HPDE6-E6E7 (cell line): ENCODE data around the gene KIFC3.
"Not testable (repeated sequence)": the region's sequence is repeated elsewhere in the genome, so short reads cannot be mapped to it uniquely, and the experiment has no call there.

Experiments used
- DNase-seq: peaks from one replicate; pipeline ENCODE4 v3.0.0; 2011; ENCODE audit warnings: missing footprints; ENCODE audit errors: extremely low spot score

KIFC3 gene

DNA sequence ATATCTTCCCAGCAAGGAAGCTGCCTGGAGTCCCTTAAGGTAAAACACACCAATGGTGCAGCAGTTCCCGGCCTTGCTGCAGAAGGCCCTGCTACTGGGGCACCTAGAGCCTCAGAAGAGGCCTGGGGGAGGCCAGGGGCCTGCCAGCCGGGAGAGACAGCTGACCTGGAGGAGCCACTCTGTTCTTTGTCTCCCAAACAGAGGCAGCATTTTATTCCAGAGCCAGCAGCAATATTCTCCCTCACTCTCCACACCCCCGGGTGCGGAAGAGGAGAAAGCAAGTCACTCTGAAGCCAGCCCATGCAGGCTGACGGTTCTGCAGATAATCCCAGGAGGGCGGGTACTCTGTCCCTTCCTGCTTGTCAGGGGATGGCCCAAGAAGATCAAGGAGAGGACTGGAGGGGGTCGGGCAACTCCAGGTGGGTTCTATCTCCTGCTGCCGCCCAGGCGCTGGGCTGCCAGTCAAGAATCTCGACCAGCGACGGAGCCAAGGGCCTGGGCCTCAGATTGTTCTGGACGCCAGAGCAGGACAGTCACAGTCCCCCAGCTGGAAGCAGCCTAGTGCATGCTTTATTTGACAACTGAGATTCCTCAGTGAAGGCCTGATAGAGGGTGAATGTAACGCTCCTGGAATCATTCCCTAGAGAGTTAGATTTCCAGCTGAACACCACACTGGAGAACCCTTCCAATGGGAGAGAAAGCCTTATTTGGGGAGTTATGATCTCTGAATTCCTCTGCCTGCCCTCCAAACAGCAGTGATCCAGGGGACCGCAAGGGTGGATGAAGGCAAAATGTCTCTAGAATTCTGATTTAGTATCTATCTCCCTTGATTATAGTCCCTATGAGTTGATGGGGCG, 1.1 kb upstream of the KIFC3 start:
- no peak for DNase-seq

GRCh38 chr16:57801809-57802340, 416 bp downstream of the KIFC3 start:
- DNase-seq, result no peak

DNA sequence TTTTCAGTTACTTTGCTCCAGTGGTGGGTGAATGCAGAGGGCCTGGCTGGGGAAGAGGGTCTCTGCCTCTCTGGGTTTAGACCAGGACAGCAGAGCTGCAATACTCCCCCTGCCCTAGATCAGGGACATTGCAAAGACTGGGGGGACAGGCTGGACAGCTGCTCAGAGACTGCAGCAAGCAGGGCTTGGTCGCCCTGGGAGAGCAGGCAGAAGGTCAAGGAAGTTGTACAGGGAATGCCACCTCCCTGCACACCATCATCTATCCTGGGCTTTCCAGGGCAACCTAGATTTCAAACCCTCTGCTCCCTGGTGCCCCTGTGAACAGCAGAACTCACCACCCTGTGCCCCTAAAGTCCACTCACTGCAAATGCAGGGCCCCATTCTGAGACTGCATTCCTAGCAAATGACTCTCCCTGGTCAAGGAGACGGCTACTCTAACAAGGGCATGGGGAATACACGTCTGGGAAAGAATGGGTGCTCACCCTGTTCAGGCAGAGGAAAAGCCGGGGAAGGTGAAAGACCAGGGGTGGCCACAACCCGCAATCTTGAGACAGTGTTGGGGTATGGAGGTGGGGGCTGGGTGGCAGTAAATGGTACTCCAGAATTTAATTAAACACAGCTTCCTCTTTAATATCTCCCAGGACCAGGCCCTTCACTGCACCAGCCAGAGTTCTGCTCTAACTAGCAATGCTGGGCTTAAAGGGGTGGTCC, 1.0 kb downstream of the KIFC3 start:
- no peak for DNase-seq

- no peak for DNase-seq
These were observed 1.8 kb downstream of the KIFC3 start for GRCh38 chr16:57800200-57801097.

DNA sequence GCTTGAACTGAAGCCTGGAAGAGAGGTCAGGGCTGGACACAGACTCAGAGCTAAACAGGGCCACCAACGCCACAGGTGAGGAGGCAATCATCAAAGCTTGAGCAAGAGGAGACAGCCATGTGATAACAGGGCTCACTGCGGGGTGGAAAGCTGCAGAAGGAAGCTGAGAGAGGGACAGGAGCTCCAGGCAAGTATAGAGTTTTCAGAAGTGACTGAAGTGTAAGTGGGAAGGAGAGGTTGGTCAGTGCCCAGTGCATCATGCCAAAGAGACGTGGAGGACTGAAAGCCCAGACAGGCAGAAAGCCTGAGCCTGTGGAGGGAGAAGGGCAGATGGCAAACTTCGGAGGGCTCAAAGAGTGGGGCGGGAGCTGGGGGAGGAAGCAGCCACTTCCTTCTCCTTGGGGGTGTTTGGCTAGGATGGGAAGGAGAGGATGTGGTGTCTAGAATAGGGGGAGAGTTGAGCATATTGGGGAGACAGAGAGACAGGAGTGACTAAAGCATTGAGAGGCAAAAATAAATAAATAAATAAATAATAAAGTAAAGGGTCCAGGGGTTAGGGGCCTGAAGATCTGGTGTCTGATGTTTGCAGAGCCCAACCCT, 2.6 kb downstream of the KIFC3 start:
- DNase-seq, result no peak

- no peak for DNase-seq
These were observed 3.2 kb downstream of the KIFC3 start for GRCh38 chr16:57798953-57799599.

- DNase-seq, result no peak
These were observed 4.0 kb downstream of the KIFC3 start for GRCh38 chr16:57798267-57798810.

- DNase-seq, result peak; percentile 94
These were observed 4.6 kb downstream of the KIFC3 start for GRCh38 chr16:57797526-57798266.

GRCh38 chr16:57797216-57797525, 5.1 kb downstream of the KIFC3 start:
- no peak for DNase-seq

DNA sequence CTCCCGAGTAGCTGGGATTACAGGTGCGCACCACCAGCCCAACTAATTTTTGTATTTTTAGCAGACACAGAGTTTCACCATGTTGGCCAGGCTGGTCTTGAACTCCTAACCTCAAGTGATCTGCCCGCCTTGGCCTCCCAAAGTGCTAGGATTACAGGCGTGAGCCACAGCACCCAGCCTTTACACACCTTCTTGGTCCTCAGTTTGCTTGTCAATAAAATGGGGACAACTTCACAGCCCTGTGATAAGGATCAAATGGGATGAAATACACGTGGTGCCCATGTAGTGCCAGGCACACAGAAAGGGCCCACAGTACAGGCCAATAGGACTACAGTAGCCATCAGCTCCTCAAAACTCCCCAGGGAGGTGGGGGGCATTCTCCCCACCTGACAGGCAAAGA, 6.3 kb downstream of the KIFC3 start:
- DNase-seq, result not testable (repeated sequence)

- no peak for DNase-seq
These were observed 6.8 kb downstream of the KIFC3 start for GRCh38 chr16:57795431-57795878.

- no peak for DNase-seq
These were observed 7.4 kb downstream of the KIFC3 start for GRCh38 chr16:57794849-57795430.

- DNase-seq, result no peak
These were observed 10.3 kb downstream of the KIFC3 start for GRCh38 chr16:57791893-57792461.

GRCh38 chr16:57791195-57791892, 10.9 kb downstream of the KIFC3 start:
- DNase-seq, result no peak

DNA sequence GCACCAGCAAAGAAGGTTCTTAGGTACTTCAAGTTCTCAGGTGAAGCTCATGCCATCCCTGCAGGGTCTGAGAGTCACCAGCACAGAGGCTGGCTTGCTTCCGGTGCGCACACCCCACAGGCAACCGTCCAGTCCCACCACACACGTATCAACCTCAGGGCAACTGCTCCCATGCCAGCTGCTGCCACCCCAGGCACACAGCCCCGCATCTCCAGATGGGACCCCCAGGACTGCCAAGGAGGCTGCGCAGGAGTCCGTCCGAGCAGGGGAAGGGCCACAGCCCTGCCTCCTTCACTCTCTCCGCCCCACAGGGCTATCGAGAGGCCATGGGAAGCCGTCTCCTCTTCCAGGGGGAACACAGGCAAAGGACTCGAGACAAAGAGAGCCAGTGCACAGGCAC, 13.3 kb downstream of the KIFC3 start:
- no peak for DNase-seq

DNA sequence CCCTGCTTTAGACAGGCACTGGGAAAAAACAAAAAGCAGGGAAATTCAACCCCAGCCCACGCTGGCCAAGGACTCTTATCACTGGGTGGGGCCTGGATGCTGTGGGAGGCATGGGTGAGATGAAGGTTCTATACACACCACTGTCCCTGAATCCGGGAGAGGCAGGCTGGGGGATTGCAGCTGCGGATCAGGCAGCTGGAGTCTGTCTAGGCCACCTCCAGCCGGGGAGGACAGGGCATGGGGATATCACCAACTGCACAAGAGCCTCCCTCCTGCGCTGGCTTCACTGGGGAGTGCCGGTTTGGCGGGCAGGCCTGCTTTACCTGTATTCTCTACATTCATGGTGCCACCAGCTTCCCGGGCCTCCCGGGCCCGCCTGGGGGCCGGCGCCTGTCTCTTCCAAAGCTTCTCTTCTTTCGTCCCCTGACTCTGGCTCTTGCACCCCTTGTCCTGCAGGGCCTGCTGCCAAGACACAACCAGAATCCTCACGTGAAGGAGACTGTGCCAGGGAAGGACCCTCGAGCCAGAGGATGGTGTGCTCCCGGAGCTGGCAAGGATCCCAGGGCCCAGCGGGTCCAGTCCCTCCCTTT, 13.9 kb downstream of the KIFC3 start:
- DNase-seq, result no peak

GRCh38 chr16:57787519-57787905, 14.8 kb downstream of the KIFC3 start:
- no peak for DNase-seq
